WTC11 (cell line): ENCODE measurements around the gene CYP46A1. TPM values are rescaled to one million over a fixed set of nuclear protein-coding genes. Genes with fewer than 3 reads are reported as not detected.

ENCODE experiments used
- ATAC-seq: fragments of 200-7000 bp; cut with Tn5 transposase; 2 replicates; pipeline ENCODE4 v1.10.0; 2021; ENCODE audit warnings: mild to moderate bottlenecking, moderate library complexity
- CTCF ChIA-PET: fragments of 300-600 bp; sonication (Branson Sonifier 250); formaldehyde crosslinking; loops from one replicate; lab custom pipeline; 2021; ENCODE audit warnings: antibody characterized with exemption; lab: Charles Lee
- POLR2A ChIA-PET: fragments of 350-600 bp; sonication (Branson Sonifier 250); formaldehyde crosslinking; loops from one replicate; lab custom pipeline; 2021; ENCODE audit warnings: antibody characterized with exemption; lab: Charles Lee
- DNase-seq: peaks from one replicate; pipeline ENCODE4 v3.0.0; 2021; ENCODE audit warnings: low spot score
- H3K27ac Mint-ChIP-seq: 2 replicates; pipeline ENCODE4 v1.8.0; 2021; ENCODE audit warnings: mixed read lengths
- H3K27me3 Mint-ChIP-seq: 2 replicates; pipeline ENCODE4 v1.8.0; 2021; ENCODE audit warnings: low read depth, mild to moderate bottlenecking, moderate library complexity, mixed read lengths
- H3K36me3 Mint-ChIP-seq: 2 replicates; pipeline ENCODE4 v1.8.0; 2021; ENCODE audit warnings: mixed read lengths
- H3K4me1 Mint-ChIP-seq: 2 replicates; pipeline ENCODE4 v1.8.0; 2022; ENCODE audit warnings: mixed read lengths
- H3K4me3 Mint-ChIP-seq: 2 replicates; pipeline ENCODE4 v1.8.0; 2021; ENCODE audit warnings: mild to moderate bottlenecking, moderate library complexity, mixed read lengths
- H3K9me3 Mint-ChIP-seq: 2 replicates; pipeline ENCODE4 v1.8.0; 2021; ENCODE audit warnings: mixed read lengths
- ATF6 ChIP-seq: sonication (generic); formaldehyde crosslinking; IDR thresholded peaks from 2 replicates; pipeline ENCODE4 v1.8.1; 2023; ENCODE audit warnings: mild to moderate bottlenecking, missing genetic modification reagents
- CBFB ChIP-seq: sonication (generic); formaldehyde crosslinking; IDR thresholded peaks from 2 replicates; pipeline ENCODE4 v1.8.1; 2022; ENCODE audit warnings: mild to moderate bottlenecking, low read depth, missing genetic modification reagents
- CTCF ChIP-seq: fragments of 200-600 bp; IDR thresholded peaks from 2 replicates; pipeline ENCODE4 v1.8.0; 2022; ENCODE audit warnings: antibody characterized with exemption
- EMX1 ChIP-seq: fragments of 250-450 bp; sonication (Bioruptor Pico); IDR thresholded peaks from 2 replicates; pipeline ENCODE4 v1.8.0; 2021; ENCODE audit warnings: mild to moderate bottlenecking
- ESRRA ChIP-seq: sonication (generic); formaldehyde crosslinking; IDR thresholded peaks from 2 replicates; pipeline ENCODE4 v1.8.1; 2022; ENCODE audit warnings: mild to moderate bottlenecking, missing genetic modification reagents, borderline replicate concordance
- FOXJ3 ChIP-seq: sonication (generic); formaldehyde crosslinking; IDR thresholded peaks from 2 replicates; pipeline ENCODE4 v1.9.0; 2021; ENCODE audit warnings: missing genetic modification reagents, mild to moderate bottlenecking, borderline replicate concordance
- FOXK1 ChIP-seq: sonication (generic); formaldehyde crosslinking; IDR thresholded peaks from 2 replicates; pipeline ENCODE4 v1.8.0; 2022; ENCODE audit warnings: mild to moderate bottlenecking, moderate library complexity, missing genetic modification reagents
- MYBL2 ChIP-seq: sonication (generic); formaldehyde crosslinking; IDR thresholded peaks from 2 replicates; pipeline ENCODE4 v1.8.1; 2023; ENCODE audit warnings: mild to moderate bottlenecking, moderate library complexity, missing genetic modification reagents
- NFATC4 ChIP-seq: fragments of 250-450 bp; sonication (Bioruptor Pico); IDR thresholded peaks from 2 replicates; pipeline ENCODE4 v1.9.0; 2021; ENCODE audit warnings: mild to moderate bottlenecking
- TCF7 ChIP-seq: sonication (generic); formaldehyde crosslinking; IDR thresholded peaks from 2 replicates; pipeline ENCODE4 v1.8.0; 2022; ENCODE audit warnings: mild to moderate bottlenecking, low read depth, missing genetic modification reagents, moderate library complexity
- ZBTB21 ChIP-seq: sonication (generic); formaldehyde crosslinking; IDR thresholded peaks from 2 replicates; pipeline ENCODE4 v1.8.1; 2023; ENCODE audit warnings: mild to moderate bottlenecking, missing genetic modification reagents, borderline replicate concordance
- ZBTB43 ChIP-seq: sonication (generic); formaldehyde crosslinking; IDR thresholded peaks from 2 replicates; pipeline ENCODE4 v1.8.1; 2023; ENCODE audit warnings: mild to moderate bottlenecking, missing genetic modification reagents
- ZNF121 ChIP-seq: sonication (generic); formaldehyde crosslinking; IDR thresholded peaks from 2 replicates; pipeline ENCODE4 v1.8.0; 2023; ENCODE audit warnings: missing genetic modification reagents
- ZNF138 ChIP-seq: sonication (generic); formaldehyde crosslinking; conservative IDR thresholded peaks from 2 replicates; pipeline ENCODE4 v1.8.1; 2022; ENCODE audit warnings: mild to moderate bottlenecking, moderate library complexity, missing genetic modification reagents
- ZNF232 ChIP-seq: sonication (generic); formaldehyde crosslinking; IDR thresholded peaks from 2 replicates; pipeline ENCODE4 v1.8.0; 2022; ENCODE audit warnings: mild to moderate bottlenecking, missing genetic modification reagents
- ZNF416 ChIP-seq: fragments of 250-450 bp; sonication (Bioruptor Pico); IDR thresholded peaks from 2 replicates; pipeline ENCODE4 v1.9.0; 2021; ENCODE audit warnings: mild to moderate bottlenecking, inconsistent platforms
- ZNF423 ChIP-seq: fragments of 250-450 bp; sonication (Bioruptor Pico); IDR thresholded peaks from 2 replicates; pipeline ENCODE4 v2.1.2; 2022; ENCODE audit warnings: mild to moderate bottlenecking, moderate library complexity
- ZNF425 ChIP-seq: fragments of 250-450 bp; sonication (Bioruptor Pico); conservative IDR thresholded peaks from 2 replicates; pipeline ENCODE4 v1.9.0; 2021; ENCODE audit warnings: mild to moderate bottlenecking
- ZNF512 ChIP-seq: sonication (generic); formaldehyde crosslinking; IDR thresholded peaks from 2 replicates; pipeline ENCODE4 v1.8.1; 2022; ENCODE audit warnings: missing genetic modification reagents, borderline replicate concordance
- ZNF532 ChIP-seq: fragments of 250-450 bp; sonication (Bioruptor Pico); IDR thresholded peaks from 2 replicates; pipeline ENCODE4 v1.9.0; 2021; ENCODE audit warnings: mild to moderate bottlenecking, borderline replicate concordance
- ZSCAN18 ChIP-seq: fragments of 250-450 bp; sonication (Bioruptor Pico); IDR thresholded peaks from 2 replicates; pipeline ENCODE4 v2.1.2; 2022; ENCODE audit warnings: mild to moderate bottlenecking, moderate library complexity
- total RNA-seq: library from RNA; stranded (reverse); gene quantifications from 3 replicates; pipeline ENCODE4 v1.2.3, GENCODE V29; 2021

CYP46A1 gene
- total RNA-seq, 1 experiment from 2014 or later: 0.77 TPM

- no peak for TF ChIP-seq ZNF512 (CRISPR knock-in tag)
- TF ChIP-seq ZSCAN18 (CRISPR knock-in tag): no peak
- TF ChIP-seq ZBTB43 (CRISPR knock-in tag): no peak
- TF ChIP-seq CBFB: no peak
- TF ChIP-seq ESRRA (CRISPR knock-in tag): no peak
- no peak for TF ChIP-seq ZNF121
- TF ChIP-seq ZNF532 (CRISPR knock-in tag): no peak
Observed at GRCh38 chr14:99757331-99758070, 73.4 kb downstream of the CYP46A1 start (continued).

GRCh38 chr14:99758121-99758821 lies 74.2 kb downstream of the CYP46A1 start:
- CTCF ChIA-PET: interaction anchor here (0.7 to 4.5 kb wide), 7 partner anchors 9 to 213 kb away, joined by 3 to 21 read pairs (median 3); no protein-coding TSS in a partner anchor
- POLR2A ChIA-PET: no interaction called here
- no peaks in the 10 kb centered on the region for H3K27me3 Mint-ChIP-seq
- H3K27ac Mint-ChIP-seq: no peak overlapping the region
- peaks cover 5% of the 10 kb centered on the region for H3K9me3 Mint-ChIP-seq
- ATAC-seq (peak; percentile 88), DNase-seq (peak; percentile 50)
- no peak overlapping the region for H3K4me3 Mint-ChIP-seq
- no peaks in the 10 kb centered on the region for H3K36me3 Mint-ChIP-seq
- H3K4me1 Mint-ChIP-seq: peaks cover 27% of the 10 kb centered on the region
- no peak for TF ChIP-seq CTCF
- TF ChIP-seq ZNF416: no peak
- no peak for TF ChIP-seq TCF7
- no peak for TF ChIP-seq EMX1 (CRISPR knock-in tag)
- no peak for TF ChIP-seq ZNF232 (CRISPR knock-in tag)
- no peak for TF ChIP-seq FOXJ3 (CRISPR knock-in tag)
- TF ChIP-seq ATF6 (CRISPR knock-in tag): no peak
- TF ChIP-seq ZBTB21 (CRISPR knock-in tag): no peak
- no peak for TF ChIP-seq ZNF425 (CRISPR knock-in tag)
- TF ChIP-seq FOXK1 (CRISPR knock-in tag): no peak
- TF ChIP-seq ZNF138 (CRISPR knock-in tag): no peak
- TF ChIP-seq NFATC4: no peak
- TF ChIP-seq MYBL2 (CRISPR knock-in tag): no peak
- TF ChIP-seq ZNF423 (CRISPR knock-in tag): no peak
